D341Med (cell line): ENCODE data around the gene GPT2.

Experiments
- DNase-seq: peaks from one replicate; pipeline ENCODE4 v3.0.0; 2012; ENCODE audit warnings: low spot score

Gene GPT2, protein sequence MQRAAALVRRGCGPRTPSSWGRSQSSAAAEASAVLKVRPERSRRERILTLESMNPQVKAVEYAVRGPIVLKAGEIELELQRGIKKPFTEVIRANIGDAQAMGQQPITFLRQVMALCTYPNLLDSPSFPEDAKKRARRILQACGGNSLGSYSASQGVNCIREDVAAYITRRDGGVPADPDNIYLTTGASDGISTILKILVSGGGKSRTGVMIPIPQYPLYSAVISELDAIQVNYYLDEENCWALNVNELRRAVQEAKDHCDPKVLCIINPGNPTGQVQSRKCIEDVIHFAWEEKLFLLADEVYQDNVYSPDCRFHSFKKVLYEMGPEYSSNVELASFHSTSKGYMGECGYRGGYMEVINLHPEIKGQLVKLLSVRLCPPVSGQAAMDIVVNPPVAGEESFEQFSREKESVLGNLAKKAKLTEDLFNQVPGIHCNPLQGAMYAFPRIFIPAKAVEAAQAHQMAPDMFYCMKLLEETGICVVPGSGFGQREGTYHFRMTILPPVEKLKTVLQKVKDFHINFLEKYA

GRCh38 chr16:46883690-46884512 is at the start of gene GPT2:
TSS of gene GPT2 (plus strand) at chr16:46884362. CDS start at chr16:46884716, 354 bp downstream.
- peak; percentile 91 for DNase-seq

DNA sequence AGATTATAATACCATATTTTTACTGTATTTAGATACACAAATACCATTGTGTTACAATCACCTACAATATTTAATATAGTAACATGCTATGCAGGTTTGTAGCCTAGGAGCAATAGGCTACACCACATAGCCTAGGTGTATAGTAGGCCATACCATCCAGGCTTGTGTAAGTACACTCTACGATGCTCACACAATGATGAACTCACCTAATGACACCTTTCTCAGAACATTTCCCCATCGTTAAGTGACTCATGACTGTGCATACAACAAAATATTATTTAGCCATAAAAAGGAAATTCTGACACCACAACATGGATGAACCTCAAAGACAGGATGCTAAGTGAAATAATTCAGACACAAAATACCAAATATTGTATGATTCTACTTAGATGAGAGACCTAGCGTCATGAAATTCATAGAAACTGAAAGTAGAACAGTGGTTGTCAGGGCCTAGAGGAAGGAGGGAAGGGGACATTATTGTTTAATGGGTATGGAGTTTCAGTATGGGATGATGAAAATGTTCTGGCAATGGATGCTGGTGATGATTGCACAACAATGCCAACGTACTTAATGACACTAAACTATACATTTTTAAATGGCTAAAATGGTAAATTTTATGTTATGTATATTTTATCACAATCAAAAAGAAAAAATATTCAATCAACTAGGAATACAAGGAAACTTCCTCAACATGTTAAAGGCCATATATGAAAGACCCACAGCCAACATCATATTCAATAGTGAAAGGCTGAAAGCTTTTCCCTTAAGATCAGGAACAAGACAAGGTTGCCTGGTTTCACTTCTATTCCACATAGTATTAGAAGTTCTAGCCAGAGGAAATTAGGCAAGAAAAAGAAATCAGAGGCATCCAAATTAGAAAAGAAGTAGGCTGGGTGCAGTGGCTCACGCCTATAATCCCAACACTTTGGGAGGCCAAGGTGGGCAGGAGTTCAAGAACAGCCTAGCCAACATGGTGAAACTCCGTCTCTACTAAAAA is 47.3 kb upstream of the GPT2 start:
- DNase-seq: no peak

- DNase-seq: no peak
These were observed 44.1 kb upstream of the GPT2 start for GRCh38 chr16:46839986-46840443.

DNA sequence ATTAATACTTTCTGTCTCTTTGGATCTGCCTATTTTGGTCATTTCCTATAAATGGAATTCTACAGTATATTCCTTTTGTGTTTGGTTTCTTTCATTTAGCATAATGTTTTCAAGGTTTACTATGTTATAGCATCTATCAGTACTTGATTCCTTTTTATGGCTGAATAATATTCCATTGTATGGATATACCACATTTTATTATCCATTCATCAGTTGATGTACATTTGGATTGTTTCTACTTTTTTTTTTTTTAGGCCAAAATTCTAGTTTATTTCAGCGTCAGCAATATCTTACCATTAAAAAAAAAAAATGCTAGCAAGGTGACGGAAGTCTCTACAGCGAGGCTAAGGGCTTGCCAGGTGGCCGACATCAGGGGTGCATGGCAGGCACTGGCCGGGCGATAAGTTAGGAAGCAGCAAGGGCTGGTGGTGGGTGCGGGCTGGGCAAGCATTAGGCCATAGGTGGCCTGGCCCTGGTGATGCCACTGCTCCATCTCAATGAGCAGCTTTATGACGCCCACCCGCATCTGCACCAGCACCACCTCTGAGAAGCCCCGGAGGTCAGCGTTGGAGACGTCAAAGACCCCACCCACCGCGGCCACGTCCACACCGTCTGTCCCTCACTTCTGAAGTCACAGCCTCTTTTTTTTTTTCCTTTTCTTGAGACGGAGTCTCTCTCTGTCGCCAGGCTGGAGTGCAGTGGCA is 41.8 kb upstream of the GPT2 start:
- DNase-seq: no peak

- DNase-seq: no peak
These were observed 40.1 kb upstream of the GPT2 start for GRCh38 chr16:46843898-46844642.

DNA sequence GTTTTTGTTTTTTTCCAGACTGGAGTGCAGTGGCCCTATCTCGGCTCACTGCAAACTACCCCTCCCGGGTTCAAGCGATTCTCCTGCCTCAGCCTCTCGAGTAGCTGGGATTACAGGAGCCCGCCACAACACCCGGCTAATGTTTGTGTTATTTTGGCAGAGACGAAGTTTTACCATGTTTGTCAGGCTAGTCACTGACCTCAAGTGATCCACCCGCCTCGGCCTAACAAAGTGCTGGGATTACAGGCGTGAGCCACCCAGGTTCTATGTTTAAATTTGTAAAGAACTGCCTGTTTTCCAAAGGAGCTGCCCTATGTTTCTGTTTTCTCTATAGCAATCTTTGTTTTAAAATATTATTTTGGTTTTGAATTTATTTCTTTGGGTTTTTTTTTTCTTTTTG is 39.4 kb upstream of the GPT2 start:
- DNase-seq: no peak

GRCh38 chr16:46845952-46846351 is 38.2 kb upstream of the GPT2 start:
- DNase-seq: no peak

DNA sequence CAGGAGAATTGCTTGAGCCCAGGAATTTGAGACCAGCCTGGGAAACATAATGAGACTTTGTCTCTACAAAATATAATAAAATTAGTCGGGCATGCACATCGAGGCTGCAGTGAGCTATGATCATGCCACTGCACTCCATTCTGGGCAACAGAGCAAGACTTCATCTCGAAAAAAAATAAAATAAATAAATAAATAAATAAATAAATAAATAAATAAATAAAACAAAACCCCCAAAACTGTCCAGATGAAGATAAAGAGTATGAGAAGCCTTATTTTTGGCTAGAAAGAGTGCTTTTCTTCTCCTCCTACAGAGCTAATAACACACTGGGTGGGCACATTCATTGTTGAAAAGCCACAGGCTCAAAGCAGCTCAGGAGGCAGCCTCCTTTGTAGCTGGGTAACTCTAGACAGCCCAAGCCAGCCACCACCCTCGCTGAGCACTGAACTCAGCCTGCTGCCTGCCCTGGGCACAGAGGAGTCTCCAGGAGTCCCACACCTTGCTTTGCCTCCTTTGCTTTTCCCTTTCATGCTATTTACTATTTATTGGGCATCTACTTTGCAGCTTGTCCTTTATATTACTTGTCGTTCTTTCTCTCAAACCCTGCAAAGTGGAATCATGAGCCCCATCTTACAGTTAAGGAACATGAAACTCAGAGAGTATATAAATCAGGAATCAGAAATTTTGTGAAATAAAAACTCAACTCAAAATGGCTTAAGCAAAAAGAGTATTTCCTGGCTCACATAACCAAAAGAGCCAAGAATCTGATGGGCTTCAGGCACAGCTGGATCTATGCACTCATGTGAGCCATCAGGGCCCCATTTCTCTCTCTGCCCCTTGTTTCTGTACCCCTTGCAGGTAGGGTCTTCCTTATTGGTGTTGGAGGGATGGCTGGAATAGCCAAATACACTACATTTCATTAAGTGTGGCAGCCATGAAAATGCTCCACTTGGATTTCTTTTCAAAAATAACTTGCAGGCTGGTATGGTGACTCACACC is 35.1 kb upstream of the GPT2 start:
- DNase-seq: no peak

- no peak for DNase-seq
These were observed 33.3 kb upstream of the GPT2 start for GRCh38 chr16:46850619-46851555.

GRCh38 chr16:46852130-46852529 is 32.0 kb upstream of the GPT2 start:
- no peak for DNase-seq

DNA sequence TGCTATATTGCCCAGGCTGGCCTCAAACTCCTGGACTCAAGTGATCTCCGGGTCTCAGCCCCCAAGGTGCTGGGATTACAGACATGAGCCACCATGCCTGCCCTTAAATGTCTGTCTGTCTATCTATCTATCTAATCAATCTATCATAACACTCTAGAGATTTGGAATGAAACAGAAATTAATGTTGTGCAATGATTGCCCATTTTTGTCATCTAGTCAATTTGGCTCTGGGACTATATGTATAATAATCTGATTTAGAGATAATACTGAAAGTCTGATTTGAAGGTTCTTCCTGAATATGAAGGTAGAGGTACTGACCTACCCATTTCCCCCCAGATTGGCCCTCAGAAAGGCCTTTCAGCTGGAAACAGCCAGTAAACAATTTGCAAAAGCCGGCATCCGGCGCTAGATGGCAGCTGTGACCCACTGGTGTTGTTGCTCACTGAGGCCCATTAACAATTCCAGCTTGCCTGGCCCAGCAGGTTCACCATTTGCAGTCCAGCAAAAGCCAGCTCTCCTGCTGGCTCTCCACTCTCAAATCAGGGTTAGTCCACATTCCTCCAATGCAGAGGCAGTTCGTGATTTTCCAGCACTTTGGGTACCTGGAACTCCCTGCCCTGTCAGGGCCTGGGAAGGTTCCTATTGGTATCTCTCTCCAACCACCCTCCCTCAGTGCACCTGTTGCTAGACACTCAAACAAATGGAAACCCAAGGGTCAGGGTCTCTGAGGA is 30.3 kb upstream of the GPT2 start:
- peak; percentile 83 for DNase-seq

GRCh38 chr16:46854846-46855245 is 29.3 kb upstream of the GPT2 start:
- DNase-seq: no peak

DNA sequence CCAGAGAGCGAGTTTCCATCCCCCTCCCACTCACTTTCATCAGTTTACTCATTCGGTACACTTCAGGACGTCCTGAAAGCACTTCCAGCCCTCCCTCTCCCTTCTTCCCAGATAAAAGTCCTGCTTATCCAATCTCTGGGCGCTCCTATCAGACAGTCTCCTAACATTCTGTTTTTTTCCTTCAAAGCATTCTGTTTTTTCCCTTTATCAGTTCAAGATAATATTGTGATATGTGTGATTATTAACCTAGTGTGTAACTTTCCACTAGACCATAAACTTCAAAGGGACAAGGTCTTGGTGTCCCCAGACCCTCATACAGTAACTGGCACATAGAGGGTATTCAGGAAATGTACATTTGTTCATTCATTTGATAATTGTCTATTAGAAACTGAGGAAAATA is 28.8 kb upstream of the GPT2 start:
- no peak for DNase-seq

- DNase-seq: peak; percentile 56
These were observed 26.7 kb upstream of the GPT2 start for GRCh38 chr16:46857368-46857945.

- DNase-seq: no peak
These were observed 26.0 kb upstream of the GPT2 start for GRCh38 chr16:46858151-46858550.

DNA sequence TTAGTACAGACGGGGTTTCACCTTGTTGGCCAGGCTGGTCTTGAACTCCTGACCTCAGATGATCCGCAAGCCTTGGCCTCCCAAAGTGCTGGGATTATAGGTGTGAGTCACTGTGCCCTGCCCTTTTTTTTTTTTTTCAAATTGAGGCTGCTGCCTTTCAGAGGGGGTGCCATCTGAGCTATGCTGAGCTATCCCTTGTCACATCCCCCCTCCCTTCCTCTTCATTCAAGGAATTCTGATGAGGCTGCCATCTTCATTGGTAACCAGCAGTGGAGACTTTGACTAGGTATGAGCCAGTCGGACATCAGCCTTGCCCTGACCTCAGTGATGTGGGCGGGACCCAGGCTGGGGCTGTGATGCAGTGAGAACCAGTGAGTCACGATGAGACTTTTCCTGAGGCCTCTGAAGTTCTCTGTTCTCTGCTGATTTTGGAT is 24.4 kb upstream of the GPT2 start:
- DNase-seq: no peak
